Ovary (tissue), 9 donors: ENCODE data around the gene S100A16. TPM values are rescaled to one million over a fixed set of nuclear protein-coding genes. Genes with fewer than 3 reads are reported as not detected.
A peak's percentile ranks its signal among the peaks of the same experiment; 100 is the strongest.

Experiments used
- DNase-seq, 5 donors: peaks; one replicate each; pipeline ENCODE4 v3.0.0-alpha.2; 2019 to 2020
- H3K27ac ChIP-seq, 2 donors: fragments of 200-600 bp; one replicate each; pipeline versions ENCODE4 v1.5.1 to v1.8.0; 2019 to 2022
- H3K27me3 ChIP-seq: fragments of 200-600 bp; one replicate; pipeline ENCODE4 v1.8.0; 2022
- H3K36me3 ChIP-seq: fragments of 200-600 bp; sonication (generic); one replicate; pipeline ENCODE4 v1.5.1; 2019
- H3K4me1 ChIP-seq: one replicate; pipeline ENCODE4 v1.8.1; 2013; ENCODE audit warnings: mild to moderate bottlenecking, moderate library complexity; ENCODE audit not compliant: insufficient read depth
- H3K4me3 ChIP-seq: fragments of 200-600 bp; sonication (generic); one replicate; pipeline ENCODE4 v1.5.1; 2017
- H3K9me3 ChIP-seq, 2 donors: fragments of 200-600 bp in 1 of 2; sonication (generic) in 1 of 2; one replicate each; pipeline versions ENCODE4 v1.5.1 to v1.8.1; 2013 to 2019; ENCODE audit warnings: mild to moderate bottlenecking in 1 of 2, moderate library complexity in 1 of 2
- CTCF ChIP-seq, 3 donors: fragments of 450-650 bp in 2 of 3; fragments of 200-600 bp in 1 of 3; IDR thresholded peaks; one replicate each; pipeline versions ENCODE4 v1.5.1 to v1.8.0; 2016 to 2022; ENCODE audit warnings: antibody characterized with exemption in 3 of 3, mild to moderate bottlenecking in 1 of 3
- EP300 ChIP-seq: sonication (generic); formaldehyde crosslinking; IDR thresholded peaks from one replicate; pipeline ENCODE4 v1.6.1; 2017; ENCODE audit warnings: antibody characterized with exemption
- POLR2A ChIP-seq: fragments of 450-650 bp; IDR thresholded peaks from one replicate; pipeline ENCODE4 v1.6.1; 2017; ENCODE audit warnings: antibody characterized with exemption, mild to moderate bottlenecking, moderate library complexity
- WGBS, 3 donors: extraction: QIAGEN DNeasy Blood & Tissue Kit in 1 of 3; methylation state at CpG; one replicate each; pipeline versions ENCODE4 v1.1.5 to v1.1.7; 2013 to 2017; 5-methylcytosine and 5-hydroxymethylcytosine counted together
- intact Hi-C, 4 donors: fragments of 100-400 bp; cut with DNase I; formaldehyde crosslinking; loops; one replicate each; pipeline versions ENCODE4 v1.11.0 to v1.15.1; 2022 to 2023
- polyA plus RNA-seq, 2 donors: library from polyadenylated mRNA; stranded (reverse); fragments of 200-250 nt in 1 of 2; fragments of 350-450 nt in 1 of 2; fragmentation: Illumina TruSeq in 1 of 2; extraction: RNeasy Lipid Tissue Mini Kit (QIAGEN cat#74804) in 1 of 2; gene quantifications; one replicate each; pipeline ENCODE4 v1.2.3, GENCODE V29; 2013 to 2014
- total RNA-seq, 7 donors: library from RNA; depleted of rRNA in 2 of 7; stranded (reverse); fragments of >200 nt in 2 of 7; fragmentation: NEBNext Ultra II Directional in 3 of 7; extraction: Animal tissue kit (Norgen Biotek cat#: 25700) in 3 of 7; gene quantifications; one replicate each; pipeline versions ENCODE4 v1.1.0 to v1.2.4, GENCODE V29; 2016 to 2023
- donor health status: DM: no; HTN: no; CAD: no; lungs with moderate emphysema.
- donor health status: DM: no; HTN: no; CAD: no.
- donor health status: Bipolar disorder and iron deficiency.
- donor health status: DM: yes; HTN: yes; CAD: no.
- donor health status: DM: no; HTN: no; CAD: no.
- donor health status: DM: yes; HTN: yes; CAD: no.

S100A16 gene
- total and polyA plus RNA-seq, 9 donors = 40.7 to 200 (median 81.0) TPM

- H3K27ac ChIP-seq = no peak overlapping the region
- no peak overlapping the region for H3K4me3 ChIP-seq
- intact Hi-C loops = loop anchor here in 1 of 4 donors (10.0 kb wide), 1 partner anchor 55 kb away; no protein-coding TSS in a partner anchor
- peaks cover 3% of the 10 kb centered on the region for H3K4me1 ChIP-seq
- H3K36me3 ChIP-seq = no peaks in the 10 kb centered on the region
- no peaks in the 10 kb centered on the region for H3K27me3 ChIP-seq
- no peaks in the 10 kb centered on the region for H3K9me3 ChIP-seq
- DNase-seq = peak in 1 of 5 donors; percentile 18
- WGBS, 3 donors = 71 to 78% (median 77%) methylated on average over 5 of the region's 5 CpGs
- no peak for TF ChIP-seq POLR2A
- no peak for TF ChIP-seq EP300
- TF ChIP-seq CTCF (IDR thresholded peaks at IDR 0.05) = no peak
Measured at GRCh38 chr1:153629343-153629665, 16.4 kb upstream of the S100A16 start.

GRCh38 chr1:153628638-153629342 is 15.9 kb upstream of the S100A16 start:
- Histone ChIP-seq H3K36me3 (no peaks in the 10 kb centered on the region), H3K4me3 (no peak overlapping the region), H3K9me3 (no peaks in the 10 kb centered on the region), H3K4me1 (peaks cover 3% of the 10 kb centered on the region), H3K27me3 (no peaks in the 10 kb centered on the region), H3K27ac (no peak overlapping the region)
- 83 to 87% (median 83%) methylated on average over 6 of the region's 6 CpGs for WGBS, 3 donors
- TF ChIP-seq POLR2A (no peak), CTCF (IDR thresholded peaks at IDR 0.05) (no peak), EP300 (no peak)
- DNase-seq = peak in 1 of 5 donors; percentile 33
- intact Hi-C loops = loop anchor here in 1 of 4 donors (10.0 kb wide), 1 partner anchor 54 kb away; no protein-coding TSS in a partner anchor

GRCh38 chr1:153627715-153628626 is 15.0 kb upstream of the S100A16 start, which contains the start of gene S100A1:
TSS of gene S100A1 (plus strand) at chr1:153628434. CDS start at chr1:153630522, 2,088 bp downstream.
- DNase-seq = peak in 4 of 5 donors; percentile 58 to 66 (median 58)
- Histone ChIP-seq H3K4me3 (peak within 1 kb of the TSS; percentile 36), H3K27me3 (no peaks in the 10 kb centered on the region), H3K36me3 (no peaks in the 10 kb centered on the region), H3K9me3 (no peaks in the 10 kb centered on the region), H3K4me1 (peaks cover 3% of the 10 kb centered on the region), H3K27ac (peak within 1 kb of the TSS; percentile 59 to 72)
- intact Hi-C loops = loop anchor here in 1 of 4 donors (10.0 kb wide), 1 partner anchor 53 kb away; no protein-coding TSS in a partner anchor
- no peak for TF ChIP-seq POLR2A
- TF ChIP-seq EP300 = no peak
- peak; percentile 8 to 50 (median 29) for TF ChIP-seq CTCF (IDR thresholded peaks at IDR 0.05)
- WGBS, 3 donors = 64 to 79% (median 69%) methylated on average over 8 to 10 of the region's 10 CpGs
